GM23338 (cell line): Measurements from ENCODE around the gene SUB1. TPM values are rescaled to one million over a fixed set of nuclear protein-coding genes. Genes with fewer than 3 reads are reported as not detected.

Experiments
- ATAC-seq: fragments of 200-7000 bp; cut with Tn5 transposase; 3 replicates; pipeline ENCODE4 v1.9.1; 2020
- DNase-seq: peaks from one replicate; pipeline ENCODE4 v3.0.0-alpha.2; 2015; ENCODE audit warnings: low spot score
- H2AFZ ChIP-seq: fragments of 200-600 bp; sonication (generic); 2 replicates; pipeline ENCODE4 v1.8.0; 2016; ENCODE audit warnings: antibody characterized with exemption, mild to moderate bottlenecking, moderate library complexity
- H3F3A ChIP-seq: fragments of 200-600 bp; sonication (generic); replicated peaks from 2 replicates; pipeline ENCODE4 v1.8.0; 2017; ENCODE audit warnings: antibody characterized with exemption, mixed run types, low read depth
- H3K27ac ChIP-seq: fragments of 200-600 bp; sonication (generic); 2 replicates; pipeline ENCODE4 v1.6.1; 2016; ENCODE audit warnings: low read depth
- H3K27me3 ChIP-seq: fragments of 200-600 bp; sonication (generic); 2 replicates; pipeline ENCODE4 v1.8.0; 2016; ENCODE audit warnings: mild to moderate bottlenecking, mixed run types, moderate library complexity; ENCODE audit not compliant: insufficient read depth
- H3K36me3 ChIP-seq: fragments of 200-600 bp; sonication (generic); 2 replicates; pipeline ENCODE4 v1.8.0; 2016; ENCODE audit warnings: mild to moderate bottlenecking; ENCODE audit not compliant: insufficient read depth
- H3K4me1 ChIP-seq: fragments of 200-600 bp; sonication (generic); 2 replicates; pipeline ENCODE4 v1.8.0; 2016; ENCODE audit warnings: mild to moderate bottlenecking, moderate library complexity; ENCODE audit not compliant: insufficient read depth
- H3K4me2 ChIP-seq: fragments of 200-600 bp; sonication (generic); 2 replicates; pipeline ENCODE4 v1.7.1; 2017; ENCODE audit warnings: mixed run types
- H3K4me3 ChIP-seq: fragments of 200-600 bp; sonication (generic); 2 replicates; pipeline ENCODE4 v1.6.1; 2016; ENCODE audit warnings: mixed run types
- H3K79me2 ChIP-seq: fragments of 200-600 bp; sonication (generic); replicated peaks from 2 replicates; pipeline ENCODE4 v1.8.0; 2017; ENCODE audit warnings: mild to moderate bottlenecking; ENCODE audit not compliant: insufficient read depth
- H3K9me2 ChIP-seq: fragments of 200-600 bp; sonication (generic); 2 replicates; pipeline ENCODE4 v1.8.0; 2017; ENCODE audit not compliant: insufficient read depth
- H4K20me1 ChIP-seq: fragments of 200-600 bp; sonication (generic); replicated peaks from 2 replicates; pipeline ENCODE4 v1.8.0; 2017; ENCODE audit warnings: mild to moderate bottlenecking; ENCODE audit not compliant: insufficient read depth
- H3K27ac Mint-ChIP-seq: 2 replicates; pipeline ENCODE4 v1.8.0; 2020; ENCODE audit warnings: inconsistent platforms, mild to moderate bottlenecking, moderate library complexity, mixed read lengths
- H3K27me3 Mint-ChIP-seq: 3 replicates; pipeline ENCODE4 v1.8.0; 2022; ENCODE audit warnings: low read depth, mild to moderate bottlenecking, moderate library complexity, mixed read lengths, inconsistent platforms; ENCODE audit not compliant: insufficient read depth, poor library complexity
- H3K36me3 Mint-ChIP-seq: 3 replicates; pipeline ENCODE4 v1.8.0; 2021; ENCODE audit warnings: low read depth, mild to moderate bottlenecking, inconsistent platforms, moderate library complexity, mixed read lengths
- H3K4me1 Mint-ChIP-seq: 3 replicates; pipeline ENCODE4 v1.8.0; 2020; ENCODE audit warnings: mild to moderate bottlenecking, inconsistent platforms, mixed read lengths
- H3K4me3 Mint-ChIP-seq: 3 replicates; pipeline ENCODE4 v1.8.0; 2021; ENCODE audit warnings: moderate library complexity, mild to moderate bottlenecking, inconsistent platforms, mixed read lengths
- H3K9me3 Mint-ChIP-seq: 3 replicates; pipeline ENCODE4 v1.8.0; 2020; ENCODE audit warnings: moderate library complexity, mild to moderate bottlenecking, inconsistent platforms, mixed read lengths
- CREB1 ChIP-seq: fragments of 250-450 bp; sonication (Bioruptor Pico); IDR thresholded peaks from 2 replicates; pipeline ENCODE4 v1.5.0; 2020; ENCODE audit warnings: low read depth, mild to moderate bottlenecking, moderate library complexity
- EZH2 ChIP-seq: fragments of 200-600 bp; sonication (generic); IDR thresholded peaks from one replicate; pipeline ENCODE4 v1.8.0; 2017; ENCODE audit warnings: antibody characterized with exemption, mild to moderate bottlenecking, low read depth; ENCODE audit not compliant: unreplicated experiment
- EZH2phosphoT487 ChIP-seq: fragments of 200-600 bp; sonication (generic); IDR thresholded peaks from one replicate; pipeline ENCODE4 v1.8.1; 2018; ENCODE audit warnings: antibody characterized with exemption; ENCODE audit not compliant: unreplicated experiment
- JUNB ChIP-seq: IDR thresholded peaks from one replicate; pipeline ENCODE4 v1.6.1; 2016; ENCODE audit warnings: antibody characterized with exemption; ENCODE audit not compliant: unreplicated experiment
- NANOG ChIP-seq: IDR thresholded peaks from 2 replicates; pipeline ENCODE4 v1.6.1; 2016; ENCODE audit warnings: antibody characterized with exemption, borderline replicate concordance
- POLR2AphosphoS5 ChIP-seq: IDR thresholded peaks from 2 replicates; pipeline ENCODE4 v1.6.1; 2016; ENCODE audit warnings: antibody characterized with exemption, low read depth
- STAT1 ChIP-seq: IDR thresholded peaks from one replicate; pipeline ENCODE4 v1.6.1; 2016; ENCODE audit warnings: antibody characterized with exemption; ENCODE audit not compliant: unreplicated experiment
- ZNF114 ChIP-seq: fragments of 250-450 bp; sonication (Bioruptor Pico); IDR thresholded peaks from 2 replicates; pipeline ENCODE4 v1.5.0; 2020; ENCODE audit warnings: mild to moderate bottlenecking, moderate library complexity
- ZNF331 ChIP-seq: fragments of 250-450 bp; sonication (Bioruptor Pico); IDR thresholded peaks from 2 replicates; pipeline ENCODE4 v1.5.0; 2020; ENCODE audit warnings: low read depth, mild to moderate bottlenecking, moderate library complexity
- polyA plus RNA-seq: library from polyadenylated mRNA; unstranded; fragments of >200 nt; fragmentation: Nextera tagmentation; extraction: Ambion mirVana; gene quantifications from 2 replicates; pipeline ENCODE4 v1.2.1, GENCODE V29; 2016
- total RNA-seq: library from RNA; depleted of rRNA; stranded (reverse); fragments of >200 nt; shearing (Covaris generic); gene quantifications from 2 replicates; pipeline ENCODE4 v1.2.3, GENCODE V29; 2014
- TF ChIP-seq, protein P1 (sequence below): IDR thresholded peaks from 2 replicates; pipeline ENCODE4 v1.6.1; 2016; ENCODE audit warnings: antibody characterized with exemption
- TF ChIP-seq, protein P2 (sequence below): IDR thresholded peaks from one replicate; pipeline ENCODE4 v1.6.1; 2018; ENCODE audit warnings: antibody characterized with exemption; ENCODE audit not compliant: unreplicated experiment

The SUB1 gene
- total and polyA plus RNA-seq, 2 experiments from 2014 or later = 365 to 1,041 TPM

- TF ChIP-seq, protein P1, sequence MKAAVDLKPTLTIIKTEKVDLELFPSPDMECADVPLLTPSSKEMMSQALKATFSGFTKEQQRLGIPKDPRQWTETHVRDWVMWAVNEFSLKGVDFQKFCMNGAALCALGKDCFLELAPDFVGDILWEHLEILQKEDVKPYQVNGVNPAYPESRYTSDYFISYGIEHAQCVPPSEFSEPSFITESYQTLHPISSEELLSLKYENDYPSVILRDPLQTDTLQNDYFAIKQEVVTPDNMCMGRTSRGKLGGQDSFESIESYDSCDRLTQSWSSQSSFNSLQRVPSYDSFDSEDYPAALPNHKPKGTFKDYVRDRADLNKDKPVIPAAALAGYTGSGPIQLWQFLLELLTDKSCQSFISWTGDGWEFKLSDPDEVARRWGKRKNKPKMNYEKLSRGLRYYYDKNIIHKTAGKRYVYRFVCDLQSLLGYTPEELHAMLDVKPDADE = no peak
- no peak for TF ChIP-seq EZH2phosphoT487
- no peak for TF ChIP-seq JUNB
- no peak for TF ChIP-seq NANOG
- TF ChIP-seq, protein P2, sequence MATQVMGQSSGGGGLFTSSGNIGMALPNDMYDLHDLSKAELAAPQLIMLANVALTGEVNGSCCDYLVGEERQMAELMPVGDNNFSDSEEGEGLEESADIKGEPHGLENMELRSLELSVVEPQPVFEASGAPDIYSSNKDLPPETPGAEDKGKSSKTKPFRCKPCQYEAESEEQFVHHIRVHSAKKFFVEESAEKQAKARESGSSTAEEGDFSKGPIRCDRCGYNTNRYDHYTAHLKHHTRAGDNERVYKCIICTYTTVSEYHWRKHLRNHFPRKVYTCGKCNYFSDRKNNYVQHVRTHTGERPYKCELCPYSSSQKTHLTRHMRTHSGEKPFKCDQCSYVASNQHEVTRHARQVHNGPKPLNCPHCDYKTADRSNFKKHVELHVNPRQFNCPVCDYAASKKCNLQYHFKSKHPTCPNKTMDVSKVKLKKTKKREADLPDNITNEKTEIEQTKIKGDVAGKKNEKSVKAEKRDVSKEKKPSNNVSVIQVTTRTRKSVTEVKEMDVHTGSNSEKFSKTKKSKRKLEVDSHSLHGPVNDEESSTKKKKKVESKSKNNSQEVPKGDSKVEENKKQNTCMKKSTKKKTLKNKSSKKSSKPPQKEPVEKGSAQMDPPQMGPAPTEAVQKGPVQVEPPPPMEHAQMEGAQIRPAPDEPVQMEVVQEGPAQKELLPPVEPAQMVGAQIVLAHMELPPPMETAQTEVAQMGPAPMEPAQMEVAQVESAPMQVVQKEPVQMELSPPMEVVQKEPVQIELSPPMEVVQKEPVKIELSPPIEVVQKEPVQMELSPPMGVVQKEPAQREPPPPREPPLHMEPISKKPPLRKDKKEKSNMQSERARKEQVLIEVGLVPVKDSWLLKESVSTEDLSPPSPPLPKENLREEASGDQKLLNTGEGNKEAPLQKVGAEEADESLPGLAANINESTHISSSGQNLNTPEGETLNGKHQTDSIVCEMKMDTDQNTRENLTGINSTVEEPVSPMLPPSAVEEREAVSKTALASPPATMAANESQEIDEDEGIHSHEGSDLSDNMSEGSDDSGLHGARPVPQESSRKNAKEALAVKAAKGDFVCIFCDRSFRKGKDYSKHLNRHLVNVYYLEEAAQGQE = no peak
- no peak for TF ChIP-seq ZNF114 (CRISPR knock-in tag)
- TF ChIP-seq CREB1 (CRISPR knock-in tag) = no peak
Observed at GRCh38 chr5:32602906-32603305, 17.5 kb downstream of the SUB1 start (continued).

- Histone ChIP-seq H2AFZ (no peak overlapping the region), H3K79me2 (0 out of 2 replicates have a peak, but pooled peaks cover 5% of the 10 kb centered on the region), H3K9me2 (no peaks in the 10 kb centered on the region), H4K20me1 (peaks cover 3% of the 10 kb centered on the region; the same call in 1 of the 2 replicates), H3K27ac (no peak overlapping the region), H3K4me1 (no peaks in the 10 kb centered on the region), H3F3A (no peaks in the 10 kb centered on the region), H3K4me2 (no peak overlapping the region), H3K27me3 (no peaks in the 10 kb centered on the region), H3K36me3 (peaks cover 7% of the 10 kb centered on the region; the same call in 1 of the 2 replicates), H3K4me3 (no peak overlapping the region)
- Mint-ChIP-seq H3K27ac (no peak overlapping the region; the same call in 1 of the 2 replicates), H3K9me3 (no peaks in the 10 kb centered on the region), H3K4me1 (no peaks in the 10 kb centered on the region), H3K4me3 (no peak overlapping the region), H3K27me3 (no peaks in the 10 kb centered on the region), H3K36me3 (peaks cover 36% of the 10 kb centered on the region)
- ATAC-seq (no peak; the same call in 2 of the 3 replicates), DNase-seq (no peak)
- no peak for TF ChIP-seq ZNF331 (CRISPR knock-in tag)
- TF ChIP-seq, protein P1 = no peak
- no peak for TF ChIP-seq JUNB
- no peak for TF ChIP-seq CREB1 (CRISPR knock-in tag)
- TF ChIP-seq EZH2 = no peak
- no peak for TF ChIP-seq NANOG
- TF ChIP-seq STAT1 = no peak
- TF ChIP-seq EZH2phosphoT487 = no peak
- TF ChIP-seq POLR2AphosphoS5 = no peak
Observed at GRCh38 chr5:32604800-32605765, 19.7 kb downstream of the SUB1 start.
